SK-N-SH (cell line): Measurements from ENCODE around the gene RARS2. TPM values are rescaled to one million over a fixed set of nuclear protein-coding genes. Genes with fewer than 3 reads are reported as not detected.

Experiments used
- CTCF ChIA-PET: fragments of 300-600, 350-600 bp; formaldehyde crosslinking; extraction: SDS; loops from one replicate; lab custom pipeline; 2021; lab: Yijun Ruan, JAX
- POLR2A ChIA-PET: fragments of 350-600 bp; sonication (Branson Sonifier 250); formaldehyde crosslinking; extraction: SDS; loops from one replicate; lab custom pipeline; 2020; ENCODE audit warnings: antibody characterized with exemption, inconsistent platforms; lab: Yijun Ruan, JAX
- DNase-seq: peaks from one replicate; pipeline ENCODE4 v3.0.0; 2012
- H2AFZ ChIP-seq: fragments of 200-600 bp; sonication (generic); 2 replicates; pipeline ENCODE4 v1.8.1; 2016; ENCODE audit warnings: antibody characterized with exemption, mild to moderate bottlenecking, low read depth
- H3F3A ChIP-seq: fragments of 200-600 bp; sonication (generic); replicated peaks from 2 replicates; pipeline ENCODE3; 2016; ENCODE audit warnings: antibody characterized with exemption, mild to moderate bottlenecking; ENCODE audit not compliant: insufficient read depth
- H3K27ac ChIP-seq, 2 experiments: fragments of 200-500 bp in 1 of 2; fragments of 200-600 bp in 1 of 2; sonication (Bioruptor generic) in 1 of 2; sonication (generic), shearing (Covaris generic) in 1 of 2; 2 replicates each; pipeline versions ENCODE4 v1.5.1 to v1.6.1; 2014 to 2016; ENCODE audit warnings: low read depth in 2 of 2, inconsistent platforms in 1 of 2, low read length in 1 of 2, mild to moderate bottlenecking in 1 of 2, mixed read lengths in 1 of 2
- H3K27me3 ChIP-seq: fragments of 200-600 bp; sonication (generic), shearing (Covaris generic); 2 replicates; pipeline ENCODE4 v1.6.1; 2016; ENCODE audit warnings: mixed run types; ENCODE audit not compliant: insufficient read depth
- H3K36me3 ChIP-seq, 2 experiments: fragments of 200-500 bp in 1 of 2; fragments of 200-600 bp in 1 of 2; sonication (Bioruptor generic) in 1 of 2; sonication (generic) in 1 of 2; replicated peaks in 1 of 2; 2 replicates each; pipeline versions ENCODE3 to v1.5.1; 2014 to 2016; ENCODE audit warnings: low read length in 1 of 2, mild to moderate bottlenecking in 1 of 2; ENCODE audit not compliant: insufficient read depth in 2 of 2, control insufficient read depth in 1 of 2
- H3K4me1 ChIP-seq, 2 experiments: fragments of 200-500 bp in 1 of 2; fragments of 200-600 bp in 1 of 2; sonication (Bioruptor generic) in 1 of 2; sonication (generic), shearing (Covaris generic) in 1 of 2; 2 replicates each; pipeline versions ENCODE4 v1.5.1 to v1.6.1; 2014 to 2016; ENCODE audit warnings: low read depth in 1 of 2, low read length in 1 of 2, mixed run types in 1 of 2; ENCODE audit not compliant: insufficient read depth in 2 of 2, control insufficient read depth in 1 of 2
- H3K4me2 ChIP-seq: fragments of 200-600 bp; sonication (generic), shearing (Covaris generic); 2 replicates; pipeline ENCODE4 v1.6.1; 2017; ENCODE audit warnings: mixed run types
- H3K4me3 ChIP-seq, 2 experiments: fragments of 200-500 bp in 1 of 2; fragments of 200-600 bp in 1 of 2; sonication (Bioruptor generic) in 1 of 2; sonication (generic), shearing (Covaris generic) in 1 of 2; 2 replicates each; pipeline versions ENCODE4 v1.5.1 to v1.8.1; 2014 to 2016; ENCODE audit warnings: low read depth in 2 of 2, inconsistent platforms in 1 of 2, low read length in 1 of 2, mild to moderate bottlenecking in 1 of 2, mixed read lengths in 1 of 2, moderate library complexity in 1 of 2
- H3K79me2 ChIP-seq: fragments of 200-600 bp; sonication (generic); 2 replicates; pipeline ENCODE4 v1.8.1; 2017; ENCODE audit warnings: mild to moderate bottlenecking; ENCODE audit not compliant: insufficient read depth
- H3K9ac ChIP-seq: fragments of 200-600 bp; sonication (generic); 2 replicates; pipeline ENCODE4 v1.6.1; 2017; ENCODE audit warnings: mixed run types
- H3K9me2 ChIP-seq: fragments of 200-600 bp; sonication (generic); 2 replicates; pipeline ENCODE4 v1.6.1; 2017; ENCODE audit warnings: mixed run types
- H3K9me3 ChIP-seq: fragments of 200-600 bp; sonication (generic); 2 replicates; pipeline ENCODE4 v1.6.1; 2017; ENCODE audit warnings: mixed run types, mild to moderate bottlenecking, moderate library complexity
- H4K20me1 ChIP-seq: fragments of 200-600 bp; sonication (generic); 2 replicates; pipeline ENCODE4 v1.6.1; 2017; ENCODE audit warnings: mild to moderate bottlenecking, mixed run types; ENCODE audit not compliant: insufficient read depth
- ELF1 ChIP-seq: IDR thresholded peaks from 2 replicates; pipeline ENCODE4 v1.4.0; 2012
- EZH2phosphoT487 ChIP-seq: fragments of 200-600 bp; sonication (generic); IDR thresholded peaks from 2 replicates; pipeline ENCODE4 v1.6.1; 2017; ENCODE audit warnings: low read depth, mixed run types, mild to moderate bottlenecking, antibody characterized with exemption, moderate library complexity, borderline replicate concordance
- FOSL2 ChIP-seq: IDR thresholded peaks from 2 replicates; pipeline ENCODE4 v1.4.0; 2012; ENCODE audit warnings: low read depth, mild to moderate bottlenecking, moderate library complexity, borderline replicate concordance
- GABPA ChIP-seq: IDR thresholded peaks from 2 replicates; pipeline ENCODE4 v1.4.0; 2012; ENCODE audit warnings: low read depth, mild to moderate bottlenecking
- GATA2 ChIP-seq: sonication (generic); formaldehyde crosslinking; IDR thresholded peaks from 2 replicates; pipeline ENCODE4 v1.5.0; 2020; ENCODE audit warnings: mild to moderate bottlenecking, missing genetic modification reagents
- MXI1 ChIP-seq: IDR thresholded peaks from 2 replicates; pipeline ENCODE4 v1.6.1; 2012; ENCODE audit warnings: mild to moderate bottlenecking, low read depth, low read length, improper control_type of control experiment
- NRF1 ChIP-seq: IDR thresholded peaks from 2 replicates; pipeline ENCODE4 v1.6.1; 2012; ENCODE audit warnings: low read depth, mild to moderate bottlenecking, low read length
- RFX5 ChIP-seq: IDR thresholded peaks from 2 replicates; pipeline ENCODE4 v1.6.1; 2012; ENCODE audit warnings: mild to moderate bottlenecking, improper control_type of control experiment, low read length
- SIN3A ChIP-seq: IDR thresholded peaks from 2 replicates; pipeline ENCODE4 v1.6.1; 2012; ENCODE audit warnings: low read depth, mild to moderate bottlenecking, low read length, moderate library complexity, borderline replicate concordance
- TEAD4 ChIP-seq: IDR thresholded peaks from 2 replicates; pipeline ENCODE4 v1.4.0; 2012; ENCODE audit warnings: mild to moderate bottlenecking, borderline replicate concordance; ENCODE audit not compliant: insufficient read depth
- USF2 ChIP-seq: fragments of 150-350 bp; IDR thresholded peaks from 2 replicates; pipeline ENCODE4 v1.6.1; 2017; ENCODE audit warnings: antibody characterized with exemption, low read length, low read depth, borderline replicate concordance
- YY1 ChIP-seq: IDR thresholded peaks from 2 replicates; pipeline ENCODE4 v1.4.0; 2012; ENCODE audit warnings: low read depth, mild to moderate bottlenecking
- ZBTB33 ChIP-seq: IDR thresholded peaks from 2 replicates; pipeline ENCODE4 v1.4.0; 2012; ENCODE audit warnings: low read depth, borderline replicate concordance
- WGBS: methylation state at CpG from one replicate; pipeline ENCODE4 v1.1.6; 2017; ENCODE audit warnings: low lambda C conversion rate; 5-methylcytosine and 5-hydroxymethylcytosine counted together
- polyA plus RNA-seq, 3 experiments: library from polyadenylated mRNA; depleted of rRNA; stranded (reverse); fragments of >200 nt; gene quantifications; 2 replicates each; pipeline ENCODE4 v1.2.3, GENCODE V29; 2012
- TF ChIP-seq, protein P1 (sequence below): IDR thresholded peaks from 2 replicates; pipeline ENCODE4 v1.4.0; 2012; ENCODE audit warnings: low read depth, borderline replicate concordance
- TF ChIP-seq, protein P2 (sequence below): IDR thresholded peaks from 2 replicates; pipeline ENCODE4 v1.6.1; 2012; ENCODE audit warnings: mild to moderate bottlenecking, low read depth, low read length, moderate library complexity
- TF ChIP-seq, protein P3 (sequence below): IDR thresholded peaks from 2 replicates; pipeline ENCODE4; 2012

RARS2 gene
- polyA plus RNA-seq, 1 of the 3 experiments (the other 2 are of a cell fraction) = 7.9 TPM

- DNase-seq = no peak
- Histone ChIP-seq H3K27me3 (no peaks in the 10 kb centered on the region), H3K9ac (no peak overlapping the region), H3K4me3 (no peak overlapping the region), H3K79me2 (no peaks in the 10 kb centered on the region), H3K9me3 (no peaks in the 10 kb centered on the region), H3K36me3 (peaks cover 56 to 81% of the 10 kb centered on the region in 2 experiments), H3K4me2 (no peak overlapping the region), H4K20me1 (no peaks in the 10 kb centered on the region), H3K4me1 (no peaks in the 10 kb centered on the region), H2AFZ (no peak overlapping the region), H3F3A (peaks cover 5% of the 10 kb centered on the region), H3K27ac (no peak overlapping the region), H3K9me2 (no peaks in the 10 kb centered on the region)
- CTCF ChIA-PET = no interaction called here
- POLR2A ChIA-PET = no interaction called here
- WGBS = 93% methylated on average over 6 of the region's 6 CpGs
- no peak for TF ChIP-seq TEAD4
- TF ChIP-seq, protein P1, sequence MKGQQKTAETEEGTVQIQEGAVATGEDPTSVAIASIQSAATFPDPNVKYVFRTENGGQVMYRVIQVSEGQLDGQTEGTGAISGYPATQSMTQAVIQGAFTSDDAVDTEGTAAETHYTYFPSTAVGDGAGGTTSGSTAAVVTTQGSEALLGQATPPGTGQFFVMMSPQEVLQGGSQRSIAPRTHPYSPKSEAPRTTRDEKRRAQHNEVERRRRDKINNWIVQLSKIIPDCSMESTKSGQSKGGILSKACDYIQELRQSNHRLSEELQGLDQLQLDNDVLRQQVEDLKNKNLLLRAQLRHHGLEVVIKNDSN = no peak
- TF ChIP-seq, all 33 proteins: peak for 0
These were observed 50.2 kb downstream of the RARS2 start for GRCh38 chr6:87539554-87539953.

GRCh38 chr6:87538510-87539260, 51.1 kb downstream of the RARS2 start:
- no peaks in the 10 kb centered on the region for H3K79me2 ChIP-seq
- TF ChIP-seq, protein P2, sequence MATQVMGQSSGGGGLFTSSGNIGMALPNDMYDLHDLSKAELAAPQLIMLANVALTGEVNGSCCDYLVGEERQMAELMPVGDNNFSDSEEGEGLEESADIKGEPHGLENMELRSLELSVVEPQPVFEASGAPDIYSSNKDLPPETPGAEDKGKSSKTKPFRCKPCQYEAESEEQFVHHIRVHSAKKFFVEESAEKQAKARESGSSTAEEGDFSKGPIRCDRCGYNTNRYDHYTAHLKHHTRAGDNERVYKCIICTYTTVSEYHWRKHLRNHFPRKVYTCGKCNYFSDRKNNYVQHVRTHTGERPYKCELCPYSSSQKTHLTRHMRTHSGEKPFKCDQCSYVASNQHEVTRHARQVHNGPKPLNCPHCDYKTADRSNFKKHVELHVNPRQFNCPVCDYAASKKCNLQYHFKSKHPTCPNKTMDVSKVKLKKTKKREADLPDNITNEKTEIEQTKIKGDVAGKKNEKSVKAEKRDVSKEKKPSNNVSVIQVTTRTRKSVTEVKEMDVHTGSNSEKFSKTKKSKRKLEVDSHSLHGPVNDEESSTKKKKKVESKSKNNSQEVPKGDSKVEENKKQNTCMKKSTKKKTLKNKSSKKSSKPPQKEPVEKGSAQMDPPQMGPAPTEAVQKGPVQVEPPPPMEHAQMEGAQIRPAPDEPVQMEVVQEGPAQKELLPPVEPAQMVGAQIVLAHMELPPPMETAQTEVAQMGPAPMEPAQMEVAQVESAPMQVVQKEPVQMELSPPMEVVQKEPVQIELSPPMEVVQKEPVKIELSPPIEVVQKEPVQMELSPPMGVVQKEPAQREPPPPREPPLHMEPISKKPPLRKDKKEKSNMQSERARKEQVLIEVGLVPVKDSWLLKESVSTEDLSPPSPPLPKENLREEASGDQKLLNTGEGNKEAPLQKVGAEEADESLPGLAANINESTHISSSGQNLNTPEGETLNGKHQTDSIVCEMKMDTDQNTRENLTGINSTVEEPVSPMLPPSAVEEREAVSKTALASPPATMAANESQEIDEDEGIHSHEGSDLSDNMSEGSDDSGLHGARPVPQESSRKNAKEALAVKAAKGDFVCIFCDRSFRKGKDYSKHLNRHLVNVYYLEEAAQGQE = no peak
- no peak for TF ChIP-seq YY1
- TF ChIP-seq SIN3A = no peak
- no peak for TF ChIP-seq ELF1
- TF ChIP-seq MXI1 = no peak
- TF ChIP-seq USF2 = no peak
- no peak for TF ChIP-seq RFX5
- no peak for TF ChIP-seq TEAD4
- TF ChIP-seq, protein P3, sequence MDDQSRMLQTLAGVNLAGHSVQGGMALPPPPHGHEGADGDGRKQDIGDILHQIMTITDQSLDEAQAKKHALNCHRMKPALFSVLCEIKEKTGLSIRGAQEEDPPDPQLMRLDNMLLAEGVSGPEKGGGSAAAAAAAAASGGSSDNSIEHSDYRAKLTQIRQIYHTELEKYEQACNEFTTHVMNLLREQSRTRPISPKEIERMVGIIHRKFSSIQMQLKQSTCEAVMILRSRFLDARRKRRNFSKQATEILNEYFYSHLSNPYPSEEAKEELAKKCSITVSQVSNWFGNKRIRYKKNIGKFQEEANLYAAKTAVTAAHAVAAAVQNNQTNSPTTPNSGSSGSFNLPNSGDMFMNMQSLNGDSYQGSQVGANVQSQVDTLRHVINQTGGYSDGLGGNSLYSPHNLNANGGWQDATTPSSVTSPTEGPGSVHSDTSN = no peak
- TF ChIP-seq, protein P1 = no peak
- no peak for TF ChIP-seq FOSL2
- TF ChIP-seq GATA2 (CRISPR knock-in tag) = no peak
- TF ChIP-seq ZBTB33 = no peak
- TF ChIP-seq EZH2phosphoT487 = no peak
- no peak for TF ChIP-seq NRF1
- TF ChIP-seq GABPA = no peak
- TF ChIP-seq, all 33 proteins: peak for 0
- no peak overlapping the region for H3K4me3 ChIP-seq
- no peak overlapping the region for H3K9ac ChIP-seq
- ChIA-PET CTCF (no interaction called here), POLR2A (no interaction called here)
- H4K20me1 ChIP-seq = no peaks in the 10 kb centered on the region
- peaks cover 57 to 73% of the 10 kb centered on the region in 2 experiments for H3K36me3 ChIP-seq
- no peak overlapping the region for H2AFZ ChIP-seq
- no peak overlapping the region for H3K4me2 ChIP-seq
- peaks cover 5% of the 10 kb centered on the region for H3F3A ChIP-seq
- no peaks in the 10 kb centered on the region for H3K9me2 ChIP-seq
- H3K4me1 ChIP-seq = no peaks in the 10 kb centered on the region
- H3K27ac ChIP-seq = no peak overlapping the region
- H3K9me3 ChIP-seq = no peaks in the 10 kb centered on the region
- WGBS = 100% methylated on average over 1 of the region's 1 CpG
- DNase-seq = no peak
- no peaks in the 10 kb centered on the region for H3K27me3 ChIP-seq
